HG03135 (cell line): Measurements from ENCODE around the gene DCAF10.
"Not testable (repeated sequence)": the region's sequence is repeated elsewhere in the genome, so short reads cannot be mapped to it uniquely, and the experiment has no call there.

Source experiments
- ATAC-seq: cut with Tn5 transposase; IDR thresholded peaks from one replicate; pipeline ENCODE4 v1.9.1; 2021; ENCODE audit warnings: mild to moderate bottlenecking, moderate library complexity; ENCODE audit not compliant: unreplicated experiment

Gene DCAF10

GRCh38 chr9:37788332-37788731 lies 12.3 kb upstream of the DCAF10 start:
- no peak for ATAC-seq

GRCh38 chr9:37790096-37790495 lies 10.5 kb upstream of the DCAF10 start:
- no peak for ATAC-seq

- ATAC-seq: no peak
Measured at GRCh38 chr9:37792122-37792521, 8.5 kb upstream of the DCAF10 start.

- ATAC-seq: no peak
Measured at GRCh38 chr9:37796232-37796631, 4.4 kb upstream of the DCAF10 start.

- no peak for ATAC-seq
Measured at GRCh38 chr9:37798677-37799076, 1.9 kb upstream of the DCAF10 start.

GRCh38 chr9:37801287-37801850 lies 772 bp downstream of the DCAF10 start:
- peak; percentile 44 for ATAC-seq

GRCh38 chr9:37801959-37802711 lies 1.5 kb downstream of the DCAF10 start:
- ATAC-seq: no peak

GRCh38 chr9:37806271-37806670 lies 5.7 kb downstream of the DCAF10 start:
- no peak for ATAC-seq

GRCh38 chr9:37809676-37810075 lies 9.1 kb downstream of the DCAF10 start:
- ATAC-seq: not testable (repeated sequence)

GRCh38 chr9:37811906-37812476 lies 11.4 kb downstream of the DCAF10 start:
- ATAC-seq: no peak

- no peak for ATAC-seq
Measured at GRCh38 chr9:37812773-37813379, 12.3 kb downstream of the DCAF10 start.

GRCh38 chr9:37818849-37819248 lies 18.3 kb downstream of the DCAF10 start:
- ATAC-seq: no peak

GRCh38 chr9:37820142-37820541 lies 19.5 kb downstream of the DCAF10 start:
- ATAC-seq: no peak

GRCh38 chr9:37825174-37825573 lies 24.6 kb downstream of the DCAF10 start:
- not testable (repeated sequence) for ATAC-seq

- ATAC-seq: no peak
Measured at GRCh38 chr9:37827483-37828165, 27.0 kb downstream of the DCAF10 start.

- ATAC-seq: no peak
Measured at GRCh38 chr9:37835821-37836220, 35.2 kb downstream of the DCAF10 start.

GRCh38 chr9:37836386-37836785 lies 35.8 kb downstream of the DCAF10 start:
- ATAC-seq: no peak

- ATAC-seq: no peak
Measured at GRCh38 chr9:37839496-37840461, 39.2 kb downstream of the DCAF10 start.

- no peak for ATAC-seq
Measured at GRCh38 chr9:37840560-37841194, 40.1 kb downstream of the DCAF10 start.

GRCh38 chr9:37852222-37852621 lies 51.6 kb downstream of the DCAF10 start:
- no peak for ATAC-seq
